B cell (primary cell): Measurements from ENCODE around the gene SLC35F3. TPM values are rescaled to one million over a fixed set of nuclear protein-coding genes. Genes with fewer than 3 reads are reported as not detected.

Source experiments
- ATAC-seq: fragments of 200-7000 bp; cut with Tn5 transposase; one replicate; pipeline ENCODE4 v1.10.0; 2021; ENCODE audit warnings: low read depth, mild to moderate bottlenecking, moderate number of reproducible peaks, moderate library complexity
- CTCF ChIA-PET: fragments of 350-600 bp; sonication (Branson Sonifier 250); formaldehyde crosslinking; loops from one replicate; lab custom pipeline; 2021; ENCODE audit warnings: antibody characterized with exemption, inconsistent platforms; lab: Charles Lee
- POLR2A ChIA-PET: fragments of 350-600 bp; sonication (Branson Sonifier 250); formaldehyde crosslinking; loops from one replicate; lab custom pipeline; 2021; ENCODE audit warnings: antibody characterized with exemption; lab: Charles Lee
- DNase-seq: peaks from one replicate; pipeline ENCODE4 v3.0.0; 2013
- H2AFZ ChIP-seq: 2 replicates; pipeline ENCODE4 v1.6.1; 2012; ENCODE audit warnings: mild to moderate bottlenecking, low read depth, low read length; ENCODE audit not compliant: insufficient read depth, poor library complexity, severe bottlenecking
- H3K27ac ChIP-seq, 2 donors: 1 replicate in 1 of 2; 2 replicates in 1 of 2; pipeline ENCODE4 v1.5.1; 2012 to 2013; ENCODE audit warnings: low read length in 2 of 2, mild to moderate bottlenecking in 2 of 2, moderate library complexity in 1 of 2
- H3K27me3 ChIP-seq, 4 experiments: fragments of 200-600 bp in 1 of 4; sonication (generic) in 1 of 4; replicated peaks in 1 of 4; 1 replicate in 2 of 4; 2 replicates in 2 of 4; pipeline versions ENCODE4 v1.6.1 to v1.7.0; 2013 to 2016; ENCODE audit warnings: low read length in 3 of 4, mild to moderate bottlenecking in 2 of 4, mixed read lengths in 1 of 4, moderate library complexity in 1 of 4; ENCODE audit not compliant: insufficient read depth in 4 of 4, control insufficient read depth in 3 of 4; ENCODE audit errors: control extremely low read depth in 1 of 4
- H3K36me3 ChIP-seq, 2 experiments: replicated peaks in 1 of 2; 1 replicate in 1 of 2; 2 replicates in 1 of 2; pipeline versions ENCODE4 v1.6.1 to v1.7.1; 2013; ENCODE audit warnings: low read length in 1 of 2; ENCODE audit not compliant: insufficient read depth in 2 of 2, control insufficient read depth in 1 of 2; ENCODE audit errors: control extremely low read depth in 1 of 2, extremely low read depth in 1 of 2
- H3K4me1 ChIP-seq, 2 donors: fragments of 200-600 bp in 1 of 2; sonication (generic) in 1 of 2; 1 replicate in 1 of 2; 2 replicates in 1 of 2; pipeline versions ENCODE4 v1.5.1 to v1.6.1; 2013 to 2017; ENCODE audit warnings: low read length in 2 of 2; ENCODE audit not compliant: control insufficient read depth in 2 of 2, insufficient read depth in 2 of 2
- H3K4me2 ChIP-seq: replicated peaks from 2 replicates; pipeline ENCODE3; 2012; ENCODE audit warnings: mild to moderate bottlenecking, low read depth, low read length; ENCODE audit not compliant: poor library complexity, severe bottlenecking
- H3K4me3 ChIP-seq, 5 experiments: fragments of 200-600 bp in 1 of 5; sonication (generic) in 1 of 5; 1 replicate in 3 of 5; 2 replicates in 2 of 5; pipeline versions ENCODE4 v1.5.1 to v1.7.0; 2011 to 2016; ENCODE audit warnings: low read length in 4 of 5, mild to moderate bottlenecking in 4 of 5, low read depth in 2 of 5, control low read depth in 1 of 5, moderate library complexity in 1 of 5; ENCODE audit not compliant: insufficient read depth in 1 of 5; ENCODE audit errors: control extremely low read depth in 1 of 5, extremely low read depth in 1 of 5
- H3K79me2 ChIP-seq: fragments of 200-600 bp; sonication (generic); one replicate; pipeline ENCODE4 v1.6.0; 2016; ENCODE audit warnings: low read length; ENCODE audit not compliant: control insufficient read depth, insufficient read depth
- H3K9ac ChIP-seq: fragments of 200-600 bp; sonication (generic); 2 replicates; pipeline ENCODE4 v1.6.1; 2017; ENCODE audit warnings: mild to moderate bottlenecking, low read length, moderate library complexity
- H3K9me3 ChIP-seq, 3 donors: one replicate each; pipeline versions ENCODE4 v1.6.1 to v1.7.1; 2013; ENCODE audit warnings: low read length in 2 of 3; ENCODE audit not compliant: control insufficient read depth in 2 of 3, insufficient read depth in 1 of 3; ENCODE audit errors: control extremely low read depth in 1 of 3
- H4K20me1 ChIP-seq: 2 replicates; pipeline ENCODE4 v1.6.0; 2012; ENCODE audit warnings: mild to moderate bottlenecking, low read length; ENCODE audit not compliant: insufficient read depth, control insufficient read depth, poor library complexity, severe bottlenecking
- H3K27ac Mint-ChIP-seq: one replicate; pipeline ENCODE4 v1.8.0; 2021; ENCODE audit warnings: mixed read lengths
- H3K27me3 Mint-ChIP-seq: one replicate; pipeline ENCODE4 v1.8.0; 2021; ENCODE audit warnings: mixed read lengths
- H3K4me1 Mint-ChIP-seq: one replicate; pipeline ENCODE4 v1.8.0; 2021; ENCODE audit warnings: mixed read lengths
- H3K4me3 Mint-ChIP-seq: one replicate; pipeline ENCODE4 v1.8.0; 2021; ENCODE audit warnings: mixed read lengths
- H3K9me3 Mint-ChIP-seq: one replicate; pipeline ENCODE4 v1.8.0; 2022; ENCODE audit warnings: mixed read lengths; ENCODE audit not compliant: insufficient read depth
- CTCF ChIP-seq: fragments of 200-600 bp; IDR thresholded peaks from one replicate; pipeline ENCODE4 v1.8.0; 2022; ENCODE audit warnings: antibody characterized with exemption, mild to moderate bottlenecking
- EZH2 ChIP-seq: IDR thresholded peaks from 2 replicates; pipeline ENCODE4 v1.6.1; 2012; ENCODE audit warnings: borderline replicate concordance, low read depth, mild to moderate bottlenecking, moderate library complexity, low read length; ENCODE audit not compliant: insufficient read depth, poor library complexity, severe bottlenecking
- WGBS: methylation state at CpG from one replicate; pipeline ENCODE4 v1.1.5; 2013; ENCODE audit warnings: missing lambda C conversion rate; ENCODE audit not compliant: insufficient coverage; 5-methylcytosine and 5-hydroxymethylcytosine counted together
- intact Hi-C: fragments of 100-400 bp; cut with micrococcal nuclease; formaldehyde crosslinking; loops from one replicate; pipeline ENCODE4 v1.10.0; 2022
- polyA plus RNA-seq: library from polyadenylated mRNA; depleted of rRNA; stranded (reverse); fragments of >200 nt; gene quantifications from 2 replicates; pipeline ENCODE4 v1.2.3, GENCODE V29; 2012
- total RNA-seq, 2 donors: library from RNA; stranded (reverse); fragments of 120-200 nt in 1 of 2; gene quantifications; 1 replicate in 1 of 2; 2 replicates in 1 of 2; pipeline versions ENCODE4 v1.2.3 to v1.2.4, GENCODE V29; 2013 to 2022

The SLC35F3 gene
- total and polyA plus RNA-seq, 2 donors (not counting 1 experiment from before 2014, with no cell fraction given), result not detected

- H3K27me3 ChIP-seq, result peaks cover 0 to 6% (median 0%) of the 10 kb centered on the region in 4 experiments
- H3K27ac ChIP-seq, result no peak overlapping the region
- no peak overlapping the region for H2AFZ ChIP-seq
- Mint-ChIP-seq H3K4me3 (no peak overlapping the region), H3K27me3 (peaks cover 25% of the 10 kb centered on the region), H3K27ac (no peak overlapping the region), H3K4me1 (no peaks in the 10 kb centered on the region), H3K9me3 (peaks cover 7% of the 10 kb centered on the region)
- no peaks in the 10 kb centered on the region for H3K79me2 ChIP-seq
- no peak overlapping the region for H3K4me3 ChIP-seq
- no peak overlapping the region for H3K4me2 ChIP-seq
- ATAC-seq (no peak), DNase-seq (no peak)
- no peaks in the 10 kb centered on the region for H3K9me3 ChIP-seq
- H3K36me3 ChIP-seq, result no peaks in the 10 kb centered on the region
- no peaks in the 10 kb centered on the region for H3K4me1 ChIP-seq
- H3K9ac ChIP-seq, result no peak overlapping the region
- no CpG with 5 or more reads among the region's 1 CpG for WGBS
- ChIA-PET CTCF (no interaction called here), POLR2A (no interaction called here)
- intact Hi-C loops, result no loop called here
- H4K20me1 ChIP-seq, result no peaks in the 10 kb centered on the region
- no peak for TF ChIP-seq EZH2
- no peak for TF ChIP-seq CTCF
These were observed 105.2 kb downstream of the SLC35F3 start for GRCh38 chr1:234009668-234010067.

GRCh38 chr1:234014208-234014607 is 109.7 kb downstream of the SLC35F3 start:
- Mint-ChIP-seq H3K4me3 (no peak overlapping the region), H3K27ac (no peak overlapping the region), H3K9me3 (peaks cover 7% of the 10 kb centered on the region), H3K4me1 (no peaks in the 10 kb centered on the region), H3K27me3 (peaks cover 20% of the 10 kb centered on the region)
- no peak overlapping the region for H3K4me3 ChIP-seq
- no peaks in the 10 kb centered on the region for H3K36me3 ChIP-seq
- DNase-seq (no peak), ATAC-seq (no peak)
- H3K9me3 ChIP-seq, result no peaks in the 10 kb centered on the region
- WGBS, result no CpG with 5 or more reads among the region's 3 CpGs
- TF ChIP-seq EZH2, result no peak
- no peak for TF ChIP-seq CTCF
- H3K4me2 ChIP-seq, result no peak overlapping the region
- no peaks in the 10 kb centered on the region for H3K4me1 ChIP-seq
- H2AFZ ChIP-seq, result no peak overlapping the region
- H3K79me2 ChIP-seq, result no peaks in the 10 kb centered on the region
- intact Hi-C loops, result no loop called here
- H3K9ac ChIP-seq, result no peak overlapping the region
- POLR2A ChIA-PET, result no interaction called here
- peaks cover 0 to 6% (median 0%) of the 10 kb centered on the region in 4 experiments for H3K27me3 ChIP-seq
- H4K20me1 ChIP-seq, result no peaks in the 10 kb centered on the region
- CTCF ChIA-PET, result no interaction called here
- H3K27ac ChIP-seq, result no peak overlapping the region
